ENCODE results near the gene CDH4. TPM values are rescaled to one million over a fixed set of nuclear protein-coding genes. Genes with fewer than 3 reads are reported as not detected.
A peak's percentile ranks its signal among the peaks of the same experiment; 100 is the strongest.

The CDH4 gene
- total RNA-seq, 1 experiment from 2014 or later = 25.0 TPM

DNA sequence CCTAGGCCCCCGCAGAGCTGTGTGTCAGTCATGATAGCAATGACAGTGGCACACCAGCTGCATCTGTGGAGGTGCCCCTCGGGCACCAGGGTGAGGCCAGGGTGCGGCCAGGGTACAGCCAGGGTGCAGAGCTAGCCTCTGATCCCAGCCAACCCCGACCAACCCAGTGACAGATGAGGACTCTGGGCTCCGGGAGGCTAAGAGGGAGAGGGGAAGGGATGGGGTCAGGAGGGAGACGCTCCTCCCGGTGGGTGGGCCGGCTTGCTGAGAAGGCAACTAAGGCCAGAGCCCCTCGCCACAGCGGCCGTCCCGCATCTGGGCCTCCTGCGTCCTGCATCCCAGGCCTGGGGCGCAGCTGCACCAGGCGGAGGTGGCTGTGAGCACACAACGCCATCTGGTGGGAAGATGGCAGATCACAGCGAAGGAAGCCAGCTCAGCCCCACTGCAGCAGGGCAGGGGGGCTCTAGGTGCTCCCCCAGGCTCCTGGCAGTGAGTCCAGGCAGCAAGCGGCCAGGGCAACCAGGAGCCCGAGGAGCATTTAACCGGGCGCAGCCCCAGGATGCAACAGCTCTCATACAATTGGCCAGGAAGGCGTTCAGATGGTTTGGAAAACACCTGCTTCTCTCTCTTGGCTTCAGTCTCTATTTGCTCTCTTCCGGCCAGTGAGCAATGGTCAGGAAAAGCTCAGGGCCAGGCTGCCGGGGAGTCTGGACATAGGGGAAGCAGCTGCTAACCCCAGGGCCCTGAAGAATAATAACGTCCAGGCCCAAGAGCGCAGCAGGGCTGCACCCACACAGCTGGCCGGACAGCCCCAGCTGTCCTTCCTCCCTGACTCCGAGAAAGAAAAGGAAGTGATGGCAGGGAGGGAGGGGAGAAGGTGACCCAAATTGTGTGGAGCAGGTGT, 644.2 kb downstream of the CDH4 start:
- intact Hi-C loops (cut with micrococcal nuclease) = no loop called here
- Mint-ChIP-seq H3K4me1 (ENCODE audit: insufficient read depth, unreplicated experiment) (no peaks in the 10 kb centered on the region), H3K27me3 (ENCODE audit: insufficient read depth, unreplicated experiment) (no peaks in the 10 kb centered on the region), H3K36me3 (ENCODE audit: insufficient read depth, unreplicated experiment) (no peaks in the 10 kb centered on the region), H3K4me3 (ENCODE audit: unreplicated experiment) (no peak overlapping the region), H3K9me3 (ENCODE audit: unreplicated experiment) (peaks cover 6% of the 10 kb centered on the region), H3K27ac (ENCODE audit: low read depth, unreplicated experiment) (no peak overlapping the region)
- TF ChIP-seq CTCF (IDR thresholded peaks at IDR 0.05; ENCODE audit: unreplicated experiment) = peak; percentile 62
- ChIA-PET CTCF (interaction anchor here (0.5 to 2.1 kb wide), 58 partner anchors 9 to 1920 kb away, joined by 3 to 29 read pairs (median 4); no protein-coding TSS in a partner anchor), POLR2A (interaction anchor here (0.6 to 0.7 kb wide), 2 partner anchors 601 to 779 kb away, joined by 3 to 4 read pairs; no protein-coding TSS in a partner anchor)
- DNase-seq (ENCODE audit: unreplicated experiment) = peak; percentile 49
- no TSS peak for BruUV-seq (replicated peaks)

- no peaks in the 10 kb centered on the region for H3K9me3 Mint-ChIP-seq (ENCODE audit: unreplicated experiment)
- ChIA-PET CTCF (interaction anchor here (0.5 to 2.9 kb wide), 8 partner anchors 12 to 1847 kb away, joined by 3 to 10 read pairs (median 3); no protein-coding TSS in a partner anchor), POLR2A (no interaction called here)
- H3K4me3 Mint-ChIP-seq (ENCODE audit: unreplicated experiment) = no peak overlapping the region
- TF ChIP-seq CTCF (IDR thresholded peaks at IDR 0.05; ENCODE audit: unreplicated experiment) = no peak
- no TSS peak for BruUV-seq (replicated peaks)
- DNase-seq (ENCODE audit: unreplicated experiment) = no peak
- no peaks in the 10 kb centered on the region for H3K4me1 Mint-ChIP-seq (ENCODE audit: insufficient read depth, unreplicated experiment)
- no peaks in the 10 kb centered on the region for H3K36me3 Mint-ChIP-seq (ENCODE audit: insufficient read depth, unreplicated experiment)
- intact Hi-C loops (cut with micrococcal nuclease) = no loop called here
- no peaks in the 10 kb centered on the region for H3K27me3 Mint-ChIP-seq (ENCODE audit: insufficient read depth, unreplicated experiment)
- no peak overlapping the region for H3K27ac Mint-ChIP-seq (ENCODE audit: low read depth, unreplicated experiment)
These were observed 645.6 kb downstream of the CDH4 start for GRCh38 chr20:61897401-61898295.

GRCh38 chr20:61898405-61898804, 646.3 kb downstream of the CDH4 start:
- BruUV-seq (replicated peaks) = no TSS peak
- intact Hi-C loops (cut with micrococcal nuclease) = no loop called here
- no peak overlapping the region for H3K4me3 Mint-ChIP-seq (ENCODE audit: unreplicated experiment)
- H3K27me3 Mint-ChIP-seq (ENCODE audit: insufficient read depth, unreplicated experiment) = no peaks in the 10 kb centered on the region
- no peaks in the 10 kb centered on the region for H3K4me1 Mint-ChIP-seq (ENCODE audit: insufficient read depth, unreplicated experiment)
- no peaks in the 10 kb centered on the region for H3K36me3 Mint-ChIP-seq (ENCODE audit: insufficient read depth, unreplicated experiment)
- POLR2A ChIA-PET = no interaction called here
- no peaks in the 10 kb centered on the region for H3K9me3 Mint-ChIP-seq (ENCODE audit: unreplicated experiment)
- CTCF ChIA-PET = interaction anchor here (0.5 to 2.9 kb wide), 9 partner anchors 11 to 1848 kb away, joined by 3 to 10 read pairs (median 3); no protein-coding TSS in a partner anchor
- TF ChIP-seq CTCF (IDR thresholded peaks at IDR 0.05; ENCODE audit: unreplicated experiment) = no peak
- DNase-seq (ENCODE audit: unreplicated experiment) = no peak
- no peak overlapping the region for H3K27ac Mint-ChIP-seq (ENCODE audit: low read depth, unreplicated experiment)

All from MCF 10A (cell line).